Thyroid gland (tissue), 4 donors: ENCODE data around the gene OR10A5. TPM values are rescaled to one million over a fixed set of nuclear protein-coding genes. Genes with fewer than 3 reads are reported as not detected.
"Not testable (repeated sequence)": the region's sequence is repeated elsewhere in the genome, so short reads cannot be mapped to it uniquely, and the experiment has no call there.

Source experiments
- DNase-seq, 2 donors: peaks; one replicate each; pipeline ENCODE4 v3.0.0-alpha.2; 2019
- H3K27ac ChIP-seq, 3 donors: fragments of 200-600 bp; sonication (generic); 1 replicate in 2 of 3; 2 replicates in 1 of 3; pipeline ENCODE4 v1.5.1; 2016 to 2019; ENCODE audit warnings: mild to moderate bottlenecking in 1 of 3, moderate library complexity in 1 of 3
- H3K27me3 ChIP-seq: fragments of 200-600 bp; sonication (generic); one replicate; pipeline ENCODE4 v1.5.1; 2019
- H3K36me3 ChIP-seq, 2 donors: fragments of 200-600 bp; sonication (generic); one replicate each; pipeline ENCODE4 v1.5.1; 2016 to 2019
- H3K4me1 ChIP-seq, 2 donors: fragments of 200-600 bp; sonication (generic); one replicate each; pipeline ENCODE4 v1.5.1; 2017 to 2019
- H3K4me3 ChIP-seq, 3 donors: fragments of 200-600 bp; sonication (generic); replicated peaks in 1 of 3; 1 replicate in 2 of 3; 2 replicates in 1 of 3; pipeline ENCODE4 v1.5.1; 2016; ENCODE audit warnings: mild to moderate bottlenecking in 1 of 3
- H3K9me3 ChIP-seq: fragments of 200-600 bp; sonication (generic); one replicate; pipeline ENCODE4 v1.5.1; 2017
- CTCF ChIP-seq, 6 experiments: fragments of 200-600 bp in 3 of 6; fragments of 450-650 bp in 3 of 6; sonication (generic) in 3 of 6; IDR thresholded peaks; one replicate each; pipeline ENCODE4 v1.5.1; 2016 to 2019; ENCODE audit warnings: antibody characterized with exemption in 6 of 6, mild to moderate bottlenecking in 2 of 6, inconsistent platforms in 1 of 6, moderate library complexity in 1 of 6
- POLR2A ChIP-seq, 2 donors: fragments of 450-650 bp; IDR thresholded peaks; one replicate each; pipeline ENCODE4 v1.6.1; 2017; ENCODE audit warnings: antibody characterized with exemption in 2 of 2, mild to moderate bottlenecking in 2 of 2, moderate library complexity in 1 of 2
- WGBS, 2 donors: methylation state at CpG; one replicate each; pipeline ENCODE4 v1.1.5; 2017; 5-methylcytosine and 5-hydroxymethylcytosine counted together
- intact Hi-C: fragments of 100-400 bp; cut with DNase I; formaldehyde crosslinking; loops from one replicate; pipeline ENCODE4 v1.15.1; 2023
- total RNA-seq, 4 donors: library from RNA; depleted of rRNA; stranded (reverse); fragments of >200 nt; gene quantifications; one replicate each; pipeline ENCODE4 v1.2.3, GENCODE V29; 2016

OR10A5 gene
- not detected for total RNA-seq

DNA sequence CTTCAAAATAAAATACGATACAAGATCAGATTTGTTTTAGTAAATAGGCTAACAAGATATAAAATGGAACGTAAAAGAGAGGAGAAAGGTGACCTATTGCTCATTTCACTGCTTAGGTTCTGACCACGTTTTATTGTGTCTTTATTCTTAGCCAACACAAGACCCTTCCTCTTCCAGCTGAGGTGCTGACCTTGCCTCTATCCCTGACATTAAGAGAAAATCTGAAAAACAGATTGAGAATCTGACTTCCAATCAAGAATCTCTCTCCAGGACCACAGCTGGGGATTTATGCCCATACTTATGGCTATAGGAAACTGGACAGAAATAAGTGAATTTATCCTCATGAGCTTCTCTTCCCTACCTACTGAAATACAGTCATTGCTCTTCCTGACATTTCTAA, at the start of gene OR10A5:
Gene OR10A5, plus strand, starts transcription at position 301 of the 400 bp plus-strand sequence. Its CDS starts 0 bp downstream, at position 301.
- no peak within 1 kb of the TSS for H3K4me3 ChIP-seq
- 79 to 81% methylated on average over 3 of the region's 3 CpGs for WGBS, 2 donors
- intact Hi-C loops: no loop called here
- no peak for DNase-seq
- TF ChIP-seq CTCF (IDR thresholded peaks at IDR 0.05) (no peak), POLR2A (IDR thresholded peaks at IDR 0.05) (no peak)
- no peaks in the 10 kb centered on the region for H3K36me3 ChIP-seq
- no peaks in the 10 kb centered on the region for H3K9me3 ChIP-seq
- no peaks in the 10 kb centered on the region for H3K4me1 ChIP-seq
- no peaks in the 10 kb centered on the region for H3K27me3 ChIP-seq
- H3K27ac ChIP-seq: no peak within 1 kb of the TSS

- Histone ChIP-seq H3K36me3 (no peaks in the 10 kb centered on the region), H3K4me1 (no peaks in the 10 kb centered on the region), H3K4me3 (no peak within 1 kb of the TSS), H3K27ac (no peak within 1 kb of the TSS), H3K27me3 (no peaks in the 10 kb centered on the region), H3K9me3 (no peaks in the 10 kb centered on the region)
- DNase-seq: no peak
- intact Hi-C loops: no loop called here
- no peak for TF ChIP-seq CTCF (IDR thresholded peaks at IDR 0.05)
- no peak for TF ChIP-seq POLR2A (IDR thresholded peaks at IDR 0.05)
- WGBS, 2 donors: 86 to 88% methylated on average over 1 of the region's 1 CpG
Observed at GRCh38 chr11:6799402-6799801, 46.1 kb upstream of the OR10A5 start, which contains the start of gene OR6A2. Gene OR6A2, minus strand, starts transcription at chr11:6799689. Its CDS starts 3,981 bp downstream, at chr11:6795708.

DNA sequence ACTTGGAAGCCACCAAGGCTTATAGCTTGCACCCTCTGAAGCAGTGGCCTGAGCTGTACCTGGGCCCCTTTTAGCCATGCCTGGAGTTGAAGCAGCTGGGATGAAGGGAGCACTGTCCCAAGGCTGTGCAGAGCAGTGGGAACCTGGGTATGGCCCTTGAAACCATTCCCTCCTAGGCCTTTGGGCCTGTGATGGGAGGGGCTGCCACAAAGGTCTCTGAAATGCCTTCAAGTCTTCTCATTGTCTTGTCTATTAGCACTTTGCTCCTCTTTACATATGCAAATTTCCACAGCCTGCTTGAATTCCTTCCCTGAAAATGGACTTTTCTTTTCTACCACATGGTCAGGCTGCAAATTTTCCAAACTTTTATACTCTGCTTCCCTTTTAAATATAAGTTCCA, 44.4 kb upstream of the OR10A5 start:
- H3K36me3 ChIP-seq, intact Hi-C loops, H3K27ac ChIP-seq, H3K4me3 ChIP-seq, H3K4me1 ChIP-seq, DNase-seq, H3K27me3 ChIP-seq, H3K9me3 ChIP-seq: not testable (repeated sequence)

DNA sequence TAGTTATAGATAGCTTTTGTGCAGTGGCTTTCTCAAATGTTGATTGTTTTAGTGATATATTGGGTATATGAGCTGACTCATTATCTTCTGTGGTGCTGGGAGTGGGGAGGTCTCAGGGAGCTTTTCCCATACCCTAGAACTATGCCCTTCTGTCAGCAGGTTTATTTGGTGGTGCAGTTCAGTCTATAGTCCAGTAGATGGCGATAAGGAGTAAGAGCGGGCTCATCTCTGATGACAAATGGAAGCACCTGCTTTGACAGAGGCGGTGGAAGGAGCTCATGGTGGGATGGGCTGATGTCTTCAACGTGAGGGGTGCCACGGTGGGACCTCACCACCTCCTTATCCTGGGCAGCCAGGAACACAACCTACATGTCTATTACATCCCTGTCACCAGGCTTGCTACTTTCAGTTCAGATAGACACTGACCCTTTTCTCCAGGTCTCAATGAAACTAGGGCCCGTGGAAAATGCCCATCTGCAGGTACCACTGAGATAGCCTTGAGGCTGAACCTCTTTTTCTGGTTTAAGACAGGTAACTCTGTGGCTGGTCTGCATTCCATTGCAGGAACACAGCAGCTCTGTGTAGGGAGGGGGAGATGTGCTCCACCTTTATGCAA, 33.0 kb upstream of the OR10A5 start:
- Histone ChIP-seq H3K27ac (no peak overlapping the region), H3K9me3 (no peaks in the 10 kb centered on the region), H3K27me3 (no peaks in the 10 kb centered on the region), H3K4me3 (no peak overlapping the region), H3K4me1 (no peaks in the 10 kb centered on the region), H3K36me3 (no peaks in the 10 kb centered on the region)
- WGBS, 2 donors: 13 to 20% methylated on average over 6 of the region's 6 CpGs
- DNase-seq: no peak
- TF ChIP-seq POLR2A (IDR thresholded peaks at IDR 0.05) (no peak), CTCF (IDR thresholded peaks at IDR 0.05) (peak; percentile 38 to 93 (median 58))
- intact Hi-C loops: no loop called here

DNA sequence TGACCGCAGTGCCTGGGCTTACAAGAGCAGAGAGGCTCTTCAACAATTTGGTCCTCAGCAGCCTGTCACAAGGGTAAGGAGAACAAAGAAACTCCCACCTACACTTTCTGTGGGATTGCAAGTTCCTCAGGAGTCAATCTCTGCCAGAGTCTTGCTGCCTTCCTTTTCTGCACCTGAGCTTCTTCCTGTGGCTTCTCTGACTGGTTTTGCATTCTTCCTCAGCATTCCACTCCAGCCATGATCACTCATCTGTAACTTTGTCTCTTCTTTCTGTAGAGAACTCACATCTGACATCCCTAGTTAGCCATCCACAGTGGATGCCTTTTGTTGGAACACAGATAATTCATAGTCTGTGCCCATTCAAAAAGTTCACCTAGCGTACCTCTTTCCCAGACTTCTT, 31.8 kb upstream of the OR10A5 start:
- Histone ChIP-seq H3K4me1 (no peaks in the 10 kb centered on the region), H3K27ac (no peak overlapping the region), H3K27me3 (no peaks in the 10 kb centered on the region), H3K4me3 (no peak overlapping the region), H3K36me3 (no peaks in the 10 kb centered on the region), H3K9me3 (no peaks in the 10 kb centered on the region)
- WGBS, 2 donors: 44 to 61% methylated on average over 2 of the region's 2 CpGs
- DNase-seq: no peak
- intact Hi-C loops: no loop called here
- TF ChIP-seq CTCF (IDR thresholded peaks at IDR 0.05): no peak
- TF ChIP-seq POLR2A (IDR thresholded peaks at IDR 0.05): no peak
